Mammary epithelial cell (primary cell): ENCODE results near the gene DOCK11.

Experiments
- EZH2 ChIP-seq: IDR thresholded peaks from 2 replicates; pipeline ENCODE4 v1.6.1; 2012; ENCODE audit warnings: low read length, inconsistent platforms, borderline replicate concordance
- TF ChIP-seq, protein P1 (sequence below), 2 donors: IDR thresholded peaks in 1 of 2; conservative IDR thresholded peaks in 1 of 2; 2 replicates each; pipeline ENCODE4 v1.5.1; 2011 to 2012; ENCODE audit warnings: inconsistent platforms in 2 of 2, low read length in 2 of 2, mild to moderate bottlenecking in 2 of 2, control low read depth in 1 of 2, low read depth in 1 of 2; ENCODE audit not compliant: insufficient read depth in 1 of 2; ENCODE audit errors: extremely low read depth in 1 of 2

DNA sequence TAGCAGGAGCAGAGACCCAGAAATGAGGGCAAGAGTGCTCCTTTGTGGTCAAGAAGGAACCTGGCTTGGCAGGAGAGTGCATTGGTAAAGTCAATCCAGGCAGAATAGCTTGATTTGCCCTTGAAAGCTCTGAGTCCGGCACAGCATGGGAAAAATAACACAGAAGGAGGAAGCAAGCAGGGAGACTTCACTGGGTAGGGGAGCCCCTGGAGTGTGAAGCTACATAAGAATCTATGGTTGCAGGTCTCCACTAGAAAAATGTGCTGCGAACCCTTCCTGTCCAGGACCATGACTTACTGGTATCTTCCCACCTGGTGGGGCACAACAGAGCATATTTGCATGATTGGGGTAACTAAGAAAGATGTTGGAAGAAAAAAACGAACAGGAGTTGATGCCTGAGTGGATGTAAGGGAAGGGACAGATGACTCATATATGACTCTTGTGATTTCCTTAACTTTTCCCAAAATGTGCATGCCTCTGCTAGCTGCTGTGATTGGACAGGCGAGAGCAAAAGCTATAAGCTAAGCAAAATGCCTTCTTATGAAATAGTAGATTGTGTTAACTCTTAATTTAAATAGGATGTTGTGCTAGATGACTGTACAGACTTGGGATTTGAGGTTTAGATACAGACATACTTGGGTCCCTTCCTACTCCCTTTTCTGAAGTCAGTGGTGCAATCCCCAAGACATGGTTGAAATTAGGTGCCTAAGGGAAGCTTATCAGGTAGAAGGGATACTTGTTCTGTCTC, 235.1 kb downstream of the DOCK11 start:
- TF ChIP-seq, protein P1, sequence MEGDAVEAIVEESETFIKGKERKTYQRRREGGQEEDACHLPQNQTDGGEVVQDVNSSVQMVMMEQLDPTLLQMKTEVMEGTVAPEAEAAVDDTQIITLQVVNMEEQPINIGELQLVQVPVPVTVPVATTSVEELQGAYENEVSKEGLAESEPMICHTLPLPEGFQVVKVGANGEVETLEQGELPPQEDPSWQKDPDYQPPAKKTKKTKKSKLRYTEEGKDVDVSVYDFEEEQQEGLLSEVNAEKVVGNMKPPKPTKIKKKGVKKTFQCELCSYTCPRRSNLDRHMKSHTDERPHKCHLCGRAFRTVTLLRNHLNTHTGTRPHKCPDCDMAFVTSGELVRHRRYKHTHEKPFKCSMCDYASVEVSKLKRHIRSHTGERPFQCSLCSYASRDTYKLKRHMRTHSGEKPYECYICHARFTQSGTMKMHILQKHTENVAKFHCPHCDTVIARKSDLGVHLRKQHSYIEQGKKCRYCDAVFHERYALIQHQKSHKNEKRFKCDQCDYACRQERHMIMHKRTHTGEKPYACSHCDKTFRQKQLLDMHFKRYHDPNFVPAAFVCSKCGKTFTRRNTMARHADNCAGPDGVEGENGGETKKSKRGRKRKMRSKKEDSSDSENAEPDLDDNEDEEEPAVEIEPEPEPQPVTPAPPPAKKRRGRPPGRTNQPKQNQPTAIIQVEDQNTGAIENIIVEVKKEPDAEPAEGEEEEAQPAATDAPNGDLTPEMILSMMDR (conservative IDR thresholded peaks at IDR 0.05 in 1 of 2, IDR thresholded peaks at IDR 0.05 in 1 of 2; ENCODE audit: extremely low read depth in 1 of 2, insufficient read depth in 1 of 2, low read depth in 1 of 2, low read length in 2 of 2): no peak
- TF ChIP-seq EZH2: no peak
